GM18870 (cell line): Measurements from ENCODE around the gene TBCEL.

Experiments
- ATAC-seq: cut with Tn5 transposase; IDR thresholded peaks from one replicate; pipeline ENCODE4 v1.9.1; 2021; ENCODE audit warnings: moderate library complexity; ENCODE audit not compliant: unreplicated experiment

TBCEL gene

DNA sequence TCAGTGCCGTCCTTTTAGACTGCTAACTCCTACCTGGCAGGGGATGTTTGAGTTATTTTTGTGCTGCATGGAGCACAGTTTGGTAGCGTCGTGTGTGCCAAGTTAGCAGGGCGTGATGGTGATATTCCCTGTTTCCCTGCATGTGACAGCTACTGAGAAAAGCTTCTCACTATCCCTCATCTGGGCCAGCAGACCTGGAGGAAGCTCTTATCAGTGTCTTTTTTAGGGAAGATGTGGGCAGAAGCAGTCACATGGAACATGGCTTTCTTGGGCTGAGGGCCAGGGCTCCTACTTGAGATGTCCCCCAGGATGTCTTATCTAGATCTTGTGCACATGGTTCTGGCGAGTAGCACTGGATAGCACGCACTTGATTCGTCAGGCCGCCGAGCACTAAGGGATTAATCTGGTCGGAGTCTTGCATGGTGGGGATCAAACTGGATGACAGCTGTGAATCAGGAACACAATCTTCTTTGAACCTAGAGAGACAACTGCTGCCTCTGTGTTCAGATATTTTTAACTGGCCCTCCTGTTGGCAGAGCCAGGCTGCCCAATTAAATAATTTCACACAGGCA lies 110.9 kb downstream of the TBCEL start:
- no peak for ATAC-seq

DNA sequence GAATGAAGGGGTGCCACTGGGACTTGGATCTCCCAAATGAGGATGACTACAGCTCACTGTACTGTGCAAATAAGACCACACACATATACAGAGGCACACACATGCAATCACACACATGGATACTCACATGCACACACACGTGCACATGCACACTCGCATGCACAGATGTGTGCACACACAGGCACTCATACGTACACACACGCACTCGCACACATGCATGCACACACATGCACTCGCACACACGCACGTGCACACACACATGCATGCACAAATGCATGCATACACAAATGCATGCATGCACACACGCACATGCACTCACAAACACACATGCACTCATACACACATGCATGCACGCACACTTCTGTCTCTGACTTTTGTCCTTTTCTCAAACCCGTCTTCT lies 113.1 kb downstream of the TBCEL start:
- ATAC-seq = no peak

DNA sequence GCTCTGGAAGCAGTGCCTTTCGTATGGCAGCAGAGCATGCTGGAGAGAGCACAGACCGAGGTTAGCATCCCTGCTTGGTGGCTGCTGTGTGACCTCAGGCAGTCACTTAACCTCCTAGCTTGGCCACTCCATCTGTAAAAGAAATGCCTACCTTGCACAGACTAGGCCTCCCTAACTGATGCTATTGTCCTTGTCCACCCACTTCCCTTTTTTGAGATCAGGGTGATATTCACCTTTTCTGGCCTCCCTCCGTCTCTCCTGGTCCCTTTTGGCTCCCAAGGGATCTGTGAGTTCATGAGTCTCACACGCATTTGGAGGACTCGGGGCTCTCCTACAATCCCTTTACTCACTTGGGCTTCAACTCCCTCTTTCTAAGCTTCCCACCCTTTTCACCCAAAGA lies 114.4 kb downstream of the TBCEL start:
- no peak for ATAC-seq

DNA sequence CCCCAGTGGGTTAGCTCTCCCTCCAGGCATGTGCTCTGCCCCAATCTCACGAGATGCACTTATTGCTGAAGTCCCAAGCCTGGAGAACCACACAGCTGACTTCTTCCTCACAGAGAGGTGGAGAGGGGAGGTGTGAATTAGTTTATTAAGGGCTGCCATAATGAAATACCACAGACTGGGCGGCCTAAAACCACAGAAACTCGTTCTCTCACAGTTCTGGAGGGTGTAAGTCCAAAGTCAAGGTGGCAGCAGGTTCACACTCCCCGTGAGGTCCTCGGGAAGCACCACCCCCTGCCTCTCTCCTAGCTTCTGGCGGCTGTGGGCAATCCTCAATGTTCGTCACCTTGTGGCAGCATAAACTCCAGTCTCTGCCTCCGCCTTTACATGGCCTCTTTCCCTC lies 116.5 kb downstream of the TBCEL start:
- ATAC-seq = no peak
